GM06990 (cell line): ENCODE measurements around the gene CRYGB.
"Not testable (repeated sequence)": the region's sequence is repeated elsewhere in the genome, so short reads cannot be mapped to it uniquely, and the experiment has no call there.

Experiments
- DNase-seq: peaks from one replicate; pipeline ENCODE4 v3.0.0-alpha.2; 2011; ENCODE audit not compliant: insufficient read length; ENCODE audit errors: extremely low read depth
- H3K27me3 ChIP-seq: replicated peaks from 2 replicates; pipeline ENCODE4 v1.6.0; 2011; ENCODE audit warnings: low read length; ENCODE audit not compliant: control insufficient read depth, insufficient read depth
- H3K36me3 ChIP-seq: 2 replicates; pipeline ENCODE4 v1.5.1; 2011; ENCODE audit warnings: low read length; ENCODE audit not compliant: control insufficient read depth, insufficient read depth
- H3K4me3 ChIP-seq: replicated peaks from 2 replicates; pipeline ENCODE4 v1.5.1; 2011; ENCODE audit warnings: low read depth, mild to moderate bottlenecking, control low read depth, low read length
- CTCF ChIP-seq: IDR thresholded peaks from 2 replicates; pipeline ENCODE4 v1.5.1; 2011; ENCODE audit warnings: low read length, control low read depth, mild to moderate bottlenecking, inconsistent platforms; ENCODE audit not compliant: insufficient read depth, poor library complexity, severe bottlenecking

Gene CRYGB

GRCh38 chr2:208130712-208131110 is 15.2 kb downstream of the CRYGB start:
- no peak for TF ChIP-seq CTCF
- no peak for DNase-seq
- no peak overlapping the region for H3K4me3 ChIP-seq
- no peaks in the 10 kb centered on the region for H3K36me3 ChIP-seq
- no peaks in the 10 kb centered on the region for H3K27me3 ChIP-seq

GRCh38 chr2:208129744-208130711 is 15.9 kb downstream of the CRYGB start, which contains the start of gene CRYGC:
CRYGC (minus strand) TSS chr2:208129828; CDS start chr2:208129792, 36 bp downstream.
- no peak for DNase-seq
- Histone ChIP-seq H3K4me3 (no peak within 1 kb of the TSS), H3K27me3 (no peaks in the 10 kb centered on the region), H3K36me3 (no peaks in the 10 kb centered on the region)
- TF ChIP-seq CTCF: no peak

GRCh38 chr2:208128136-208128535 is 17.8 kb downstream of the CRYGB start:
- Histone ChIP-seq H3K36me3 (no peaks in the 10 kb centered on the region), H3K27me3 (no peaks in the 10 kb centered on the region; the same call in 1 of the 2 replicates), H3K4me3 (no peak overlapping the region)
- no peak for DNase-seq
- TF ChIP-seq CTCF: no peak

- TF ChIP-seq CTCF: no peak
- no peaks in the 10 kb centered on the region; the same call in 1 of the 2 replicates for H3K27me3 ChIP-seq
- DNase-seq: no peak
- no peaks in the 10 kb centered on the region for H3K36me3 ChIP-seq
- H3K4me3 ChIP-seq: no peak overlapping the region
These were observed 18.9 kb downstream of the CRYGB start for GRCh38 chr2:208127090-208127489.

GRCh38 chr2:208125251-208125650 is 20.7 kb downstream of the CRYGB start:
- H3K36me3 ChIP-seq: no peaks in the 10 kb centered on the region
- no peak for TF ChIP-seq CTCF
- no peak for DNase-seq
- no peaks in the 10 kb centered on the region; the same call in 1 of the 2 replicates for H3K27me3 ChIP-seq
- H3K4me3 ChIP-seq: no peak overlapping the region

- not testable (repeated sequence) for H3K27me3 ChIP-seq, H3K36me3 ChIP-seq, DNase-seq, H3K4me3 ChIP-seq
These were observed 21.8 kb downstream of the CRYGB start, which contains the start of gene CRYGD for GRCh38 chr2:208124013-208124715. CRYGD (minus strand) TSS chr2:208124524; CDS start chr2:208124473, 51 bp downstream.
